Raji (cell line): ENCODE results near the gene INSIG1.

Experiments
- POLR2A ChIP-seq: IDR thresholded peaks from 2 replicates; pipeline ENCODE4 v1.6.1; 2011; ENCODE audit warnings: low read depth, low read length, control low read depth; ENCODE audit not compliant: insufficient read depth

INSIG1 gene

GRCh38 chr7:155340721-155341120 is 43.0 kb downstream of the INSIG1 start:
- no peak for TF ChIP-seq POLR2A

- no peak for TF ChIP-seq POLR2A
These were observed 43.8 kb downstream of the INSIG1 start for GRCh38 chr7:155341463-155341983.

- TF ChIP-seq POLR2A, result no peak
These were observed 44.6 kb downstream of the INSIG1 start for GRCh38 chr7:155342313-155342712.

DNA sequence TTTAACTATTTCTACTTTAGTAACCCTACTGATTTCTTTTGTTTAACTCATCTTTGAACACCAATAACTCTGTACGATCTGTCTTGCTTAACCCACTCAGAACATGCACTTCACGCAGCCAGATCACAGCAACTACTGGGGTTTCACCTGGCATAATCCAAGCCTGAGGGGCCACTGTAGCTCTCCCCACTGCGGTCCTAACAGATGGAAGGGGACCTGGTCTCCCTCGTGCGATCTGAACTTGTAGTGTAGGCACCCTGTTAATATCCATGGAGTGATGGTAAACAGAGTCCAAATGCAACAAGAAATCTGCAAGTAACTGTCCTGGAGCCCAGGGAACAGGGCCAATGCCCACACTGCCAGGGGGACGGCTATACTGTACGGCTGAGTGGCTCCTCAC is 45.5 kb downstream of the INSIG1 start:
- no peak for TF ChIP-seq POLR2A

GRCh38 chr7:155343661-155344121 is 46.0 kb downstream of the INSIG1 start:
- no peak for TF ChIP-seq POLR2A

- no peak for TF ChIP-seq POLR2A
These were observed 46.6 kb downstream of the INSIG1 start for GRCh38 chr7:155344270-155344617.

GRCh38 chr7:155344618-155345433 is 47.1 kb downstream of the INSIG1 start:
- peak; percentile 46; the same call in 1 of the 2 replicates for TF ChIP-seq POLR2A

GRCh38 chr7:155345490-155345889 is 47.8 kb downstream of the INSIG1 start:
- no peak for TF ChIP-seq POLR2A

GRCh38 chr7:155346285-155346684 is 48.6 kb downstream of the INSIG1 start:
- TF ChIP-seq POLR2A, result no peak

DNA sequence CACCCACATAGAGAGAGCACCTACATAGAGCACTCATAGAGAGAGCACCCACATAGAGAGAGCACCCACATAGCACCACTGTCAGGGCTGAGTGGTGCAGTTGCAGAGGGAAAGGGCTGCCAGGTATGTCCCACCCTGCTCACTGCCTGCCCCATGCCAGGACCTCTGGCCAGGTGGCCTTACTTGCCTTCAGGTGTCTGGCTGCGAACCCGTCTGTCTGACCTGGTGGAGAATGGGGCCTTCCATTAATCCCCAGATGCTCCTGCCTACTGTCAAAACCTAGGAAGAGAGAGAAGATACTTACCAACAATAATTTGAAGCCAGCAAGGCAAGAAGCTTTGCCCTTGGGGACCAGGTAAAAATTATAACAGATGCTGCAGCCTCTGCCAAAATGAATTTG is 51.1 kb downstream of the INSIG1 start:
- no peak for TF ChIP-seq POLR2A

DNA sequence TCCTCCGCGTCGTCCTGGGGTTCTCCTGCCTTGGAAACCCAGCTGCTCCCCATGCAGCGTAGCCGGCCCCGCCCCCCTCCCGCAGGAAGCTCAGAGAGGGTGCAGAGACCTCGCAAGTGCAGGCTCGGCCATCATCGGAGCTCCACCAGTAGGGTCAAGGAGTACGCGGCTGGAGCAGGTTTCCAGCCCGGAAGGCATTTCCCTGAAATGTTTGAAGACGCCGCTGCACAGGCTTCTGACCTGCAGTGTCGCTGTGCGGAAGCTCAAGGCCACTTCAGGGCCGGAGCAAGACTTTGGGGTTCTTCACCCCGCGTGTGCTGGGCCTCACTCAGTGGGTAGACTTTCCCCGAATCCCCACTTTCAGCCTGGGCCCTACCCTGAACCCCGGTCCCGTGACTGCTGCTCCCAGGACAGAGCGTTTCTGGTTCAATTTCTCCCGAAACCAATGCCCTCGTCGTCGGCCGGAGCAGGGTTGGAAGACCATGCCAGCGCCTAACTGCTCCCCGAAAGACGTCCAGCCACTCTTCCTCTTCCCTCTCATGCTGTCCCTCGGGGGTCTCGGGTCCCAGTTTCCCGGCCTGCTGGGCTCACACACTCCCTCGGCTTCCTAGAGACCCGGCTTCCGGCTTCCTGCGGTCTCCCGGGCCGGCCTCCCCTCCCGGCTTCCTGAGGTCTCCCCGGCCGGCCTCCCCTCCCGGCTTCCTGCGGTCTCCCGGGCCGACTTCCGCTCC is 52.1 kb downstream of the INSIG1 start:
- TF ChIP-seq POLR2A, result no peak

DNA sequence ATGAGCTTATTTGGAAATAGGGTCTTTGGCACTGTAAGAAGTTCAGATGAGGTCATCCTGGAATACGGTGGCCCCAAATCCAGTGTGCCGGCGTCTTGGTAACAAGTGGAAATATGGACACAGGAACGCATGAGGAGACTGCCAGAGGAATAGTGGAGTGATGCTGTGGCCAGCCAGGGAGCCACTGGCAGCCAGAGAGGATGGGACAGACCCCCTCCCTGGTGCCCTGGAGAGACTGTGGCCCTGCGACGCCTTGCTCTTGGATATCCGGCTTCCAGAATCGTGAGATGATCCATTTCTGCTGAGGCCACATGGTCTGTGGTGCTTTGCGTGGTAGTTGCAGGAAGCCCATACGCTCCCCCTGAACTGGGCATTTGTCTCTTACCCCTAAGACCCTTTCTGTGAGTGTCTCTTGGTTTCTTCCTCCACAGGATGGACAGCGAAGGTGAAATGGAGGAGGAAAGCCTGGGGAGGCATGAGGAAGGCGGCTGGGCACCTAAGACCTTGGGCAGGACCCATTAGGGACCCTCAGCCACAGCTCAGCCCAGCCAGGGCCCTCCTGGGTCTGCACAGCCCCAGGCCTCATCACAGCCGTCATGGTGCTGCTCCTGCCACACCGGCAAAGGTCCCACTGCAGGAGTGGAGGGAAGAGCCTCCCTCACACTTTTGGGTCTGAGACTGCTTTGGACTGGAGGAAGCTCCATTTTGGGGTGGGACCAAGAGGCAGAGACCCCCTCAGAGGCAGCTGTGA is 53.6 kb downstream of the INSIG1 start:
- TF ChIP-seq POLR2A, result no peak

GRCh38 chr7:155352076-155352752 is 54.5 kb downstream of the INSIG1 start:
- no peak for TF ChIP-seq POLR2A

DNA sequence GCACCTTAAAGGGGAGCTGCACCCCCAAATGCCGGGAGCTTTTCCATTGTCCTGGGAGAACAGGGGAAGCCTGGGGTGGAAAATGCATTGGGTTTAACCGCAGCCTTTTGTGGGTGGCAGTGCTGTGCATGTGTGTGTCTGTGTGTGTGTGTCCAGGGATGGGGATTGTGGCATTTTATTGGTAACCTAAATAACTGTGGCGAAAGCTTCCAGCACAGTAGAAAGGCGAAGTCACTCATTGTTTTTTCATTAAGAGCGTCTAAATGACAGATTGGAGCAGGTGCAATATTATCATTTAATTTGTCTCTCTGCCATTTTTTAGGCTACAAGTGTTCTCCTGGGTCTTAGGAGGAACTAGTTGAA is 55.1 kb downstream of the INSIG1 start:
- TF ChIP-seq POLR2A, result no peak
